Activated gamma-delta T cell (primary cell): ENCODE results near the gene MPPE1.
"Not testable (repeated sequence)": the region's sequence is repeated elsewhere in the genome, so short reads cannot be mapped to it uniquely, and the experiment has no call there.

Source experiments
- DNase-seq: peaks from one replicate; lab custom pipeline; 2025; lab: John Stamatoyannopoulos, UW
- total RNA-seq, 2 donors: gene quantifications; one replicate each; lab custom pipeline; 2026; lab: John Stamatoyannopoulos, UW

MPPE1 gene, protein sequence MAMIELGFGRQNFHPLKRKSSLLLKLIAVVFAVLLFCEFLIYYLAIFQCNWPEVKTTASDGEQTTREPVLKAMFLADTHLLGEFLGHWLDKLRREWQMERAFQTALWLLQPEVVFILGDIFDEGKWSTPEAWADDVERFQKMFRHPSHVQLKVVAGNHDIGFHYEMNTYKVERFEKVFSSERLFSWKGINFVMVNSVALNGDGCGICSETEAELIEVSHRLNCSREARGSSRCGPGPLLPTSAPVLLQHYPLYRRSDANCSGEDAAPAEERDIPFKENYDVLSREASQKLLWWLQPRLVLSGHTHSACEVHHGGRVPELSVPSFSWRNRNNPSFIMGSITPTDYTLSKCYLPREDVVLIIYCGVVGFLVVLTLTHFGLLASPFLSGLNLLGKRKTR
- 80.9 to 88.9 reads per million in 2 donors for total RNA-seq

DNA sequence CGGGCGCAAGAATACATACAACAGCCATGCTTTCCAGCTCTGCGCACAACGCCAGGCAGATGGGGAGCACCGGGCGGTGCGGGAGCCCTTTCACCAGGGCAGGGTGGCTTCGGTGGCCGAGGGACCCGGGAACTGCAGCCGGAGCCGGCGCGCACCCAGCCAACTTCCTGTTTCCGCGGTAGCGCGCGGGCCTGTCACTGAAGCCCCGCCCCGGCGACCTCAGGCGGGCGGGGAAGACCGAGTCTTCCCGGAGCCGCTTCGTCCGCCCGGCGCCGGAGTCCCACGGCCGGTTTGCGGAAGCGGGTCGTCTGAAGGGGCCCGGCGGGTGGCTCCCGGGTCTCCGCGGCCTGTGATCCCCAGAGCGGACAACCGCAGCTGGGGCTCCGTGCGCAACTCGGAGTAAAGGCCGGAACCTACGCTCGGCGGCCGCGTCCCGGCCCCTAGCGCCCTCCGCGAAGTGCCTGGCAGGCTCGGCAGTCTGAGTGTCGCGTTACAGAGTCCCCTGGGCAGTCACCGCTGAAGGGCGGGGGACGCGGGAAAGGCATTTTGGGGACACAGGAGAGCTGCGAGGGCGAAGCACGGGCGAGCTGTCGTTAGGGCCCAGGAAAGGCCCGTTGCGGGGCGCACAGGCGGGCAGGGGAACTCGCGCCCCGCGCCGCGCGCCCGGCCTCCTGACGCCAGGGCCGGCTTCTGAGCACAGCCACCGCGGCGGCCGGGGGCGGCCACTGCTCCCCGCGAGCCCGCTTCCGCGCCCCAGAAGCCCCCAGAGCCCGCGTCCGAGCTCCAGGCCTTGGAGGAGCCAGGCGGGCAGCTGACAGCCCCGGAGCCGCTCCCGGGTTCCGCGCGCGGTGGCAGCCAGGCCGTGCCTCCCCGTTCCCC lies at the start of gene MPPE1:
TSS of gene MPPE1 (minus strand) at position 136 of the 879 bp plus-strand sequence. CDS start 11,053 bp downstream, outside the sequence.
- peak; percentile 79 for DNase-seq

DNA sequence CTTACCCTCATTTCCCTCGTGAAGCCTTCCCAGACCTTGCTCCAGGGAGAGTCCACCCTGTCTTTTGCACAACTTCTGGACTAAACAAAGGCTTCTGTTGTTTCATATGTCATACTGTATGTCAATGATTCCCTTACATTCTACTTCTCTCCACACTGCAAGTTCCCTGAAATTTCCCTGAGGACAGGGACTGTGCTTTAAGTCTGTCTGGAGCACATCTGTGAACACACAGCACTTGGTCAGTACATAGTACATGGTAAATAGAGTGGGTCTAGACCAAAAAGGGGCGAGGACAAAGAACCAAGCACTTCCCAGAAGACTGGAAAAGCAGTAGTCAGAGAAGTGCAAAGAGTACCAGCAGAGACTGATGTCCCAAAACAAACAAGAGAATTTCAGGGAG lies 49.5 kb upstream of the MPPE1 start:
- DNase-seq, result no peak

DNA sequence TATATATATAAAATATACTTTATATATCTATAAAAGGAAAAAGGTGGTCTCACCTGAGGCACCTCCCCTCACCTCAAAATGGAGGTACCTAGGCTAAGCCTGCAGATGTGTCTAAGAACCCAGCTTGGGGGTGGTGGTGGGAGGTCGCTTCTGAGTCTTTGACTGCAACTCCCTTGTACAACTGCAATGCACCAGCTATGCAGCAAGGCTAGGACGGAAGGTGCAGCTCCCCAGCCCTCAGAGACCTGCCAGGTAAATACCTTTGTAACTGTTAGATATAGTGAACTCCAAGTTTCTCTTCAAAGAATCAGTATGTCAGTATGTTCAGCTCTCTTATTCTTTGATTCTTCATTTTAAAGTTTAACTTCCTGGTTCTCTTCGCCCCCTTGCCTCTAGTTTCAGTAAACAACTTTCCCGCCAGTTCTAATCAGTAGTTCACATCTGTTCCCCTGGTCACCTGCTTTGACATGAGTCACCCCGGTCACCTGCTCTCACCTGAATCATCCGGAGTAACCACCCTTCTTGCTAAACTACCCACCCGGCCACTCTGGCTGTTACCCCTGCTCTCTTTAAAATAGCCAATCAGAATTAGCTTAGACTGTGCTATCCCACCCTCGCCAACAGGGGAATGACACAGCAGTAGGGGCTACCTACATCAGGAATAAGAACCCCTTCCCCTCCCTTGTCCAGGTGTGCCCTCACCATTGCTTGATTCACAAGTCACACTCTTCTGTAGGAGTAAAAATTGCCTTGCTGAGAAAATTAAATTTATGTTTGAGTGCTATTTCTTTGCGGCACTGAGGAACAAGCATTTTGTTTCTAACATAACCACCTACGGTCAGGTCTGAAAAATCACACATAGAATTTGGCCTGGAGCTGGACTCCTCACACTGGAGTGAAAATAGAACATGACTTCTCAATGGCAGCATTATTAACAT lies 48.5 kb upstream of the MPPE1 start:
- no peak for DNase-seq

DNA sequence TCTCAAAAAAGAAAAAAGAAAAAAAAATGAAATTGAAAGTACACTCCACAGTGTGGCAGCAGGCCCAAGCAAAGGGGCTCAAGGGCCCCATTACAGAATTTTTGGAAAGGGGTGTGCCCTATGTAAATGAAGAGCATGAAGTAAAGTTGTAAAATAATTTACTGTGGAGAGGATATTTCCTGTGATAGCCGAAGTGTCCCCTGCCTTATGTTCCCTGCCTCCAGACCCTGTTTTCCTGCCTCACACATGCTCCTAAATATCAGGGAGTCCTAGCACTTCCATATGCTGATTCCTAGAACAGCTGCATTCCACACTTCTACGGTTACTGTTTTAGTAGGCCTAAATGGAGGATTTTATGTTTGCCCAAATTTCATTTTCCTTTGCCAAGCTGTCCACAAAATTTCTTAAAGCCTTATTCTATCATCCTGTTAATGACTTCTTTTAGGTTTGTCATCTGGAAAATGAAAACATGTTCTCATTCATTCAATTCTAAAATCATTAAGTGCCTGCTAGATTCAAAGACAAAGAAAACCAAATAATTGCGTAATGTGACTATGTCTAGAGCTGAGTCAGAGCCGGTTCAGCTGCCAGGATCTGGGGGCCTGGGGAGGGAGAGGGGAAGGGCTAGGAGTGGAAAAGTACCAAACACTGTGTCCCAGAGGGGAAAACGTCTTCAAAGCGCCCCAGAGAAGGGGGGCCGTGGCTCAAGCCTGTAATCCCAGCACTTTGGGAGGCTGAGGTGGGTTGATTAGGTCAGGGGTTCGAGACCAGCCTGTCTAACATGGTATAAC lies 47.3 kb upstream of the MPPE1 start:
- no peak for DNase-seq

DNA sequence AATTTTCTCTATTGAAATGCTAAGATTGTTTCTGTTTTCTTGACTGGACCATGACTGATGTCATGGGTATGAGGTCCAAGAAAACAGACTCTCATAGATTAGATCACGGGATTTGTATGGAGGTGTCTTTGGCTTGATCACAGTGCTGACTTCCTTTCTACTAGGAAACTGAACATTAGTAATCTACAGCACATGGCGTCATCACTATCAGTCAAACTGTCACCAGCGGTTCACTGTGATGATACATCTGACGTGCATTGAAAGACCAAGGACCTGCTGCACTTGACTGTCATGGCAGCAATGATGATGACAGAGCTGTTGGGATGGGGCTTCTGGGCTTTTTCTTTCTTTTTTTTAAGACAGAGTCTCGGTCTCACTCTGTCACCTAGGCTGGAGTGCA lies 45.0 kb upstream of the MPPE1 start:
- no peak for DNase-seq

DNA sequence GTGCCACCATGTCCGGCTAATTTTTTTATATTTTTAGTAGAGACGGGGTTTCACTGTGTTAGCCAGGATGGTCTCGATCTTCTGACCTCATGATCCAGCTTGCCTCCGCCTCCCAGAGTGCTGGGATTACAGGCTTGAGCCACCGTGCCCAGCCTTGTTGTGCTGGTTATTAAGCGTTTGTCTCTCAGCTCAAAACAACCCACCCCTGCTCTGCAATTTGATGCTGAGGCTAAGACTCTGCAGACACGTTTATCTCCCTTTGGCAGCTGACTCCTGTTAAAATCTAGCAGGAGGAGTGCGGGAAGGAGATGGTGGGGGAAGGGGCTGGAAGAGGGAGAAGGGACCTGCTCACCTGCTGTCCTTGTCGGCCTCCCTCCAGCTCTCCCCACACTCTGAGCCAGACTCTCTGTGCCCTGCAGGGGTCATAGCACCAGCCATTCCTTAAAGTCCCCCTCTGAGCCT lies 43.3 kb upstream of the MPPE1 start:
- no peak for DNase-seq

DNA sequence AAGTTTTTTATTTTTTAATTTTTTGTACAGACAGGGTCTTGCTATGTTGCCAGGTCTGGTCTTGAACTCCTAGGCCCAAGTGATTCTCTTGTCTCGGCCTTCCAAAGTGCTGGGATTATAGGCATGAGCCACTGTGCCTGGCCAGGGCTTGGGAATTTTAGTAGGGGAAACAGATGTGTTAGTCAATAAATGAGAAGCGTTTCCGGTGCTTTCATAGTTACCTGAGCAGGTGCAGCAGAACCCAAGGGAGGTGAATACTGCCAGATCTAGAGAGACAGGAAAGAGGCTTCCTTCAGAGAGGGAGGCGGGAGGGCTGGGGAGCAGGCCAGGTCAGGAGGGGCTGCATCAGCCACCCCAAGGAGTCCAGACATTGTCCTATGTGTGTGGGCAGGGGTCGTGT lies 42.7 kb upstream of the MPPE1 start:
- DNase-seq, result no peak

DNA sequence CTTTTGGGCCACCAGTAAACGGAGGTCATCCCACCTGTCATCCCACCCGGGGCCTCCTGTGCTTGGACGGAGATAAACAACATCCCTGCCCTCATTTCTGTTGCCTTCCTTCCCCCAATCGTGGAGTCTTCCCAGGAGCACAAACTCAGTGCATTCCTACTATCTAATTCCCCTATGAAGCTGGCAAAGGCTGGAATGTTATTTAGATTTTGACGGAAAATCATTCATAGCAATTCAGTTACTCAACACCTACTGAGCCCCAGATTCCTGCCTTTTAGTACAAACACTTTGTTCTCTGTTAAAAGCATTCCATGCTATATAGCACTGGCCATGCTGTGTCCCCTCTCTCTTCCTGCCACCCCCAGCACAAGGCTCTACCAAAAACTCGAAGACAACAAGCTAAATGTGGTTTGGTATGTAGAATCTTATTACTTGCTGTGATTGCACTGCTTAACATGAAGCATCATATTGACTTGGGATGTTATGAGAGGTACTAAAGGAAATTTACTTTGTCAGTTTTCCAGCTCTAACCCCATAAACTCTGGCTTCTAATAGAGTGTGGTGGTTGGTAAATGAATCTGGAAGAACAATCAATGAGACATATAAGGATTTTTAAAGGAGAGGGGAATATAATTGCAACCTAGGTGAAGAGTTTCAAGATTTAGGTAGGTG lies 40.9 kb upstream of the MPPE1 start:
- DNase-seq, result no peak

DNA sequence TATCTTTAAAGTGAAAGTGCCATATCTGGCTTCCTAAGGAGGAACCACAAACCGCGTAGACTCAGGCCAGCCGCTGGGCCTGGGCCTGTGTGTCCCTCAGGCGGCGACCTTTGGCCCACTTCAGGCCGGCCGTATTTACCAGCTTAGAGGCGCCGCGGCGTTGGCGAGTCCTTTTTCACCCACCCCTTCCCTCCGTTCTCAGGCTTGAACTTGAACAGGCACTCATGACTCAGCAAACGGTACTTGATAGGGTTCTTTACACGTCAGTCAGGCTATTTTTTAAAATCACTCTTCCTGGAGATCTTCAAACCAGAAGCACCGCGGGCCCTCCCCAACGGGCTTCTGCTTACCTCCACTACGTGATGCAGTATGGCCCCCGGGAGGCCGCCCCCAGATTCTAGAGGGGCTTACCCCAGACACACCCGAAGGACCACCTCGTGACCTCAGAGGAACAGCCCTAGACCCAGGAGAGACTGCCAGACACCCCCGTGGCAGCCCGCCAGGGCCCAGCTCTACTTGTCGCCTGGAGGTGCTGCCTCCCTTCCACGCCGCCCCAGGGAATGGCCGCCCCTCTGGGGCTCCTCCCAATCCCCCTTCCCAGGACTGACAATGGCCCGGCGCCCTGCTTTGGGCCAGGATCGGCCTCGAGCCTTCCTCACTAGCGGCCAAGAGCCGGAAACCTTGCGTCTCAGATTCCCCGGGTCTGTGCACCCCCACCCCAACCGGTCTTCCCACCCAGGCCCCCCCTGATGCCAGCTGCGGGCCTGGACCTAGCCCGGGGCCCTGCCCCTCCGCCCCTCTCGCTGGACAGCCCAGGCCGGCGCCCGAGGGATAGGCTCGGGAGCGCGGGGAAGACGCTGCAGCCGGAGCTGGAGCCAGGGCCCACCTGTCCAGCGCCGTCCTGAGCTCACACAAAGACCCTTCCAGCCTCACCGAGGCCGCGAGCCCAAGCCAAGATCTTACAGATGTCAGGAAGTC lies 39.4 kb upstream of the MPPE1 start:
- peak; percentile 33 for DNase-seq

DNA sequence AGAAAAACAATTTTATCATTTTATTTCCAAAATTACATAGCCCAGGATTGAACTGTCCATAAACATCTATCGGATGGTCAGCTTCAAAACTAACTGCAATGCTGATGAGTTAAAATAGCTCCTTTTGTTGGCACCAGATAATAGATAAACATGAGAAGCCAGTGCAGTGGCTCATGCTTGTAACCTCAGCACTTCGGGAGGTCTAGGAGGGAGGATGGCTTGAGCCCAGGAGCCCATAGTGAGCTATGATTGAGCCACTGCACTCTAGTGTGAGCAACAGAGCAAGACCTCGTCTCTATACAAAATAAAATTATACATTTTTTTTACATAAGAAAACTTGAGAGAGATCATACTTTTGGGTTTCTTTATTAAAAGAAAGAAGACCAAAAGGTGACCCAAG lies 38.6 kb upstream of the MPPE1 start:
- no peak for DNase-seq

DNA sequence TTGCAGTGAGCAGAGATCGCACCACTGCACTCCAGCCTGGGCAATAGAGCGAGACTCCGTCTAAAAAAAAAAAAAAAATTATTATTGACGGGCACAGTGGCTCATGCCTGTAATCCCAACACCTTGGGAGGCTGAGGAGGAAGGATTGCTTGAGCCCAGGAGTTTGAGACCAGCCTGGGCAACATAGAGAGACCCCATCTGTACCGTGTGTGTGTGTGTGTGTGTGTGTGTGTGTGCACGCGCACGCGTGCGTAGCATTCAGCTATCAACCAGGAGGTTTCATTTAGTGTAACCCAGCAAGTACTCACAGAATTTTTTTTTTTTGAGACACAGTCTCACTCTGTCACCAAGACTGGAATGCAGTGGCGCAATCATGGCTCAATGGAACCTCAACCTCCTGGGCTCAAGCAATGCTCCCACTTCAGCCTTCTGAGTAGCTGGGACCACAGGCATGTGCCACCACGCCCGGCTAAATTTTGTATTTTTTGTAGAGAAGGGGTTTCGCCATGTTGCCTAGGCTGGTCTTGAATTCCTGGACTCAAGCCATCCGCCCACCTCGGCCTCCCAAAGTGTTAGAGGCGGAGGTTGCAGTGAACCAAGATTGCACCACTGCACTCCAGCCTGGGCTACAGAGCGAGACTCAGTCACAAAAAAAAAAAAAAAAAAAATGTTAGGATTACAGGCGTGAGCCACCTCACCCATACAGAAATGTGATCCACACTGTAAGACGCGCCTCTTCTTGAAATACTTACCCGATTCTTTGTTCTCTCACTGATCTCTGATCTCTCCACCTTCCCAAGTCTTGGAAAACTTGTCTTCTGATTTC lies 37.9 kb upstream of the MPPE1 start:
- not testable (repeated sequence) for DNase-seq

DNA sequence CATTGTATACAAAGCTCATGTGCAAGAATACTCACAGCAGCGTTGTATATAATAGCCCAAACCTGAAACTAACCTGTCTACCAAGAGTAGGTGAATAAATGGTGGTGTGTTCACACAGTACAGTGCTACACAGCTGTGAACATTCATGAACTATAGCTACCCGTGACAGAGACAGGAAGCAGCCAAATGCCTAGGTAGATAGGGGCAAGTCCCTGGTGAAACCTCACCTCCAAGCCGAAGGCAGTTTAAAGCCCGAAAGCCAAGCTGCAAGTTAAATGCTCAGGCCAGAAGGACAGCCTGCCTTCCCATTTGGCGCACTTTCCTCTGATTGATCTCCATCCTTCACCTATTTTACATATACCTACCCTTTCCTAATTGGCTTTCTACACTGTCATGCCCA lies 36.7 kb upstream of the MPPE1 start:
- no peak for DNase-seq

DNA sequence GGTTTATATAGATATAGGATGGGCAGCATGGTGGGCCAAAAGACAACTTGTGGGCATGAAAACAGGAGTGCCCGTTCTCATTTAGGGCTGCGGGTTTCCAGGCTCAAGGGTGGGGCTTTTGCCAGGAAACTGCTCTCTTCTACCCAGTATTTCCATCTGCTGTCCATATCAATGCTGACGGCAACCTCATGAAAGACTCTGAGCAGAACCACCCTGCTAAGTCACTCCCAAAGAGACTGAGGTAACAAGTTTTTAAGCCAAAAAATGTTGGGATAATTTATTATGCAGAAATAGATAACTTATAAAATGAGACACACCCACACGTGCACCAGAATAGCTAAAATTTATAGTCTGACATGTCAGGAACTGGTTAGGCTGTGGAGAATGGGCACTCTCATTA lies 36.1 kb upstream of the MPPE1 start:
- DNase-seq, result no peak

DNA sequence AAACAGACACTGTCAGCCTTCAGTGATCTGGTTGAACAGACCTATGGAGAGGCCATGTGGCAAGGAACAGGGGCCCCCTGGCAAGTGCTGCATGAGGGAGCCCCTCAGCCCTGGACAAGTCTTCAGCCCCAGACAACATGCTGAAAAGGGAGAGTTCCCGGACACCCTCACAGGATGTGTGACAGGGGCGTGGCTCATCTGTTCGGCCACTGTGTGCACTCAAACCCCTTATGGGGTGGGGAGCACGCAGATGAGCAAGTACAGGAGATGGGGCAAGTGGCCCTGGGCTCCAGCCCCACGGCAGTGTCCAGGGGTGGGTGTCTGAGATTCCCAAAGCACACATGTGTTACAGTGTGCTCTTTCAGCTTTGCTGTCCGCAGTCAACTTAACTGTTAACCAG lies 35.4 kb upstream of the MPPE1 start:
- no peak for DNase-seq

DNA sequence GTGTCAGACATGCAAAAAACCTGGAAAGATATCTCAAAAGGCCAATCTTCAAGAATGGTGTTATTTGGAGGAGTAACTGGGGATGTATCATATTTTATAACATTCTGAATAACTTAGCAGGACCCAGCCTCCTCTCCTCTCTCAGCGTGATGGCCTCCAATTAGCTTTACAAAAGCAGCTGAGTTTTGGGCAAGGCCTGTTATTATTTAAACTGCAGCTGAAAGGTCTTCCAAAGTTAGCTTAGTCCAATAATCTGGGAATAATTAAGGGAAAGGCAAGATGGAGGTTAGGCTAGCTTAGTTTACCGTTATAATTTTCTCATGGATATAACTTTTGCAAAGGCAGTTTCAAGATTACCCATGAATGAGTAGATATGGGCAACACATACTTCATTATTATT lies 32.8 kb upstream of the MPPE1 start:
- DNase-seq, result no peak

DNA sequence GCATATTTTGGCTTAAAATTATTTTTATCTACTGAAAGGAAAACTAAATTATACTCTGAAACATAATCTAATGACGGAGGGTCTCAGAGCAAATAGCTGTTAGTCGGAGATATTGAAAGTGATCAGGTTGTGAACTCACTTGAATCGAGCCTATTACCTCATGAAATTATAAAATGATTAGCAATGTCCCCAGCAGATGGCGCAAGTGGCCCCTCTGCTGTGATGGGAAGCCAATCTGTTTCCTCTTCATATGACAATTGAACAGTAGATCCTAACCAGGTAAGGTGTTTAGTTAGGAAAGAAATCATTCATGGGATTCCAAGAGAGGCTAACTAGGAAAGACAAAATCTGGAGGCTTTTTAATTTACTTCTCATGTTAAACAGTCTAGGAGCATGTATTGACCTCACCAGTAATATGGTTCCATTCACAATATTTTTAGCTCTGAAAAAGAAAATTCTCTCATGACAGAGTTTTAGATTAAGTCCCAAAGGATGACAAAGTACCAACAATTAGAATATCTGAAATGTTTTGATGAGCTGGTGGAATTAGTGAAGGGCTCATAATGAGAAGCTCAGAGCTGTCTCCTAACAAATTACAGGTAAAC lies 29.9 kb upstream of the MPPE1 start:
- DNase-seq, result no peak

DNA sequence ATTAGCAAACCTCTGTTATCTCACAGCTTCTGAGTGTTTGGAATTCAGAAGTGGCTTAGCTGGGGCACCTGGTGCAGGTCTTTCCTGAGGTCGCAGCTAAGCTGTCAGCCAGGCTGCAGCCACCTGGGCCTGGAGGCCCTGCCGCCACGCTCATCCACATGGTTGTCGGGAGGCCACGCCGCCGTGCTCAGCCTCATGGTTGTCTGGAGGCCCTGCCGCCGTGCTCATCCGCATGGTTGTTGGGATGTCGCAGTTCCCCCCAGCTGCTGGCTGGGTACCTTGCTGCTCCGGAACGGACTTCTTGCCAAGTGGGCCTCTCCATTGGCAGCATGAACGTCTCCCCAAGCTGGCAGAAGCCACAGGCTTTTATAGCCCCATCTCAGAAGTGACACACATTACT lies 24.3 kb upstream of the MPPE1 start:
- DNase-seq, result no peak

DNA sequence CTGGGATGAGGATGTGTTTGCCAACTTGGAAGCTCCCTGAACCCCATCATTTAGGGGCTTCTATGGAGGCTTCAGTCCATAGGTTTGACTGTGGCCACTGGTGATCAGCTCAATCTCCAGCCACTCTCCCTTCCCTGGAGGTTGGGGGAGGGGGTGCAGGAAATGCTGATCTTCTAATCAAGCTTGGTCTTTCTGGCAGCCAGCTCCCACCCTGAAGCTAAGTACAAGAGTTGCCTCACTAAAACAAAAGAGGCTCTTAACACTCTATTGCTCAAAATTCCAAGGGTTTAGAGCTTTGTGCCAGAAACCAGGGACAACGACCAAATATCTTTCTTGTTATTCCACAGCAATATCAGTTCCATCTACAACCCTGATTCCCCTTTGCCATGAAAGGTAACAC lies 19.4 kb upstream of the MPPE1 start:
- no peak for DNase-seq
